Measurements from ENCODE around the gene IFFO2. TPM values are rescaled to one million over a fixed set of nuclear protein-coding genes. Genes with fewer than 3 reads are reported as not detected.
A peak's percentile ranks its signal among the peaks of the same experiment; 100 is the strongest.

IFFO2 gene
- total and polyA plus RNA-seq, 10 of the 15 experiments (the other 5 are each of a cell fraction or from before 2014, with no cell fraction given), result 1.2 to 18.4 (median 6.7) TPM

DNA sequence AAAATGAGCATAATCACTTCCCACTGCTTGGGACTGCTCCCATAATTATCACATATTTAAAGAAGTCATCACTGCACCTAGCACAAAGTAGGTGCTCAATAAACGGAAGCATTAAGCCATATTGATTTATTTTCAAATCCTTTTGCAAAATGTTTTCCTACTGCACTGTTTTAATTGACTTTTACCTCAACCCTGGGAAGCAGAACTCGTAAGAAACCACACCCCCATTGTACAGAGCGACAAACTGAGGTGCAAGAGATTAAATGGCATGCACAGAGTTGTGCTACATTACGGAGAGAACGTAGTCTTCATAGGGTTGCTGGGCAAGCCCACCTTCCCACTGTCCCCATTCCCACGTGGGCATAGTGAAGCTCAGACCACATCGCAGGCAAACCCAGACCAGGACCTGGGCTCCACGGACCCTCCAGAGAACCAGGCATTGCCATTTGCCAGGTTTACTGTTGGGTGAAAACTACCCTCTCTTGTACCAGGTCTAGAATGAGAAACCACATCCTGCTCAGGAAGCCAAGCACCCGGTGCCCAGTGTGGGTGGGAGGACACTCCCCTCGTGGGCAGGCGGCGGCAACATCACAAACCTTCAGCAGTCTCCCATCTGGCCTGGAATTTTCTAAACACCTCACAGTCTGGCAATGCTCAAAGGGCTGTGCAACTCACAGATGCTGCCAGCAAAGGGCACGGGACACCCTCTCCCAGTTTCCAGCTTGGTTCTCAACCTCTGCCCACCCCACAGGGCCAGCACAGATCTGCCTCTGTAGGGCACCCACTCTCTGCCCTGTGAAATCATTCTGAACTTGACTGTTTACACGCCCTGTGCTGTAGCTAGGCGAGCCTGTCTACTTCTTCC, 8.2 kb downstream of the IFFO2 start:
- DNase-seq (ENCODE audit: low read depth, low spot score) (no peak), FAIRE-seq (no peak), ATAC-seq (no peak)
- CTCF ChIA-PET, result interaction anchor here (0.8 to 11.6 kb wide), 4 partner anchors 21 to 64 kb away, joined by 3 to 117 read pairs (median 30); partner anchors contain the start of gene ALDH4A1
- intact Hi-C loops (cut with micrococcal nuclease; ENCODE audit: unreplicated experiment), result no loop called here
- in situ Hi-C loops (cut with MboI), result no loop called here
- Histone ChIP-seq H3K9me3 (replicated peaks; ENCODE audit: control insufficient read depth, insufficient read depth, low read length) (no peaks in the 10 kb centered on the region), H3K4me3 (no peak overlapping the region), H3K4me1 (ENCODE audit: control insufficient read depth, insufficient read depth, low read length) (peaks cover 64% of the 10 kb centered on the region), H2AFZ (ENCODE audit: control insufficient read depth, low read depth, low read length) (no peak overlapping the region), H3K79me2 (ENCODE audit: control insufficient read depth, insufficient read depth, low read length) (peaks cover 45% of the 10 kb centered on the region), H3K9ac (ENCODE audit: control insufficient read depth, insufficient read depth, low read length) (peak overlapping the region; percentile 4; the same call in 1 of the 2 replicates), H3K27ac (ENCODE audit: control insufficient read depth, insufficient read depth) (no peak overlapping the region), H3K4me2 (ENCODE audit: control insufficient read depth, insufficient read depth) (peak overlapping the region; percentile 98; the same call in 1 of the 2 replicates), H3K36me3 (ENCODE audit: control insufficient read depth in 2 of 2, insufficient read depth in 2 of 2, low read length in 1 of 2) (no peaks in the 10 kb centered on the region), H3K27me3 (replicated peaks in 1 of 2; ENCODE audit: control insufficient read depth in 2 of 2, insufficient read depth in 2 of 2, low read length in 1 of 2) (no peaks in the 10 kb centered on the region), H4K20me1 (ENCODE audit: control insufficient read depth, insufficient read depth) (no peaks in the 10 kb centered on the region)
- TF ChIP-seq RUNX3 (IDR thresholded peaks at IDR 0.05; ENCODE audit: low read length) (peak; percentile 41; the same call in 1 of the 2 replicates), RAD51 (IDR thresholded peaks at IDR 0.05) (no peak), ZNF384 (IDR thresholded peaks at IDR 0.05; ENCODE audit: borderline replicate concordance, low read depth, low read length) (no peak), SIX5 (IDR thresholded peaks at IDR 0.05; ENCODE audit: low read depth, low read length, severe bottlenecking) (no peak)
- TF ChIP-seq, protein P1, sequence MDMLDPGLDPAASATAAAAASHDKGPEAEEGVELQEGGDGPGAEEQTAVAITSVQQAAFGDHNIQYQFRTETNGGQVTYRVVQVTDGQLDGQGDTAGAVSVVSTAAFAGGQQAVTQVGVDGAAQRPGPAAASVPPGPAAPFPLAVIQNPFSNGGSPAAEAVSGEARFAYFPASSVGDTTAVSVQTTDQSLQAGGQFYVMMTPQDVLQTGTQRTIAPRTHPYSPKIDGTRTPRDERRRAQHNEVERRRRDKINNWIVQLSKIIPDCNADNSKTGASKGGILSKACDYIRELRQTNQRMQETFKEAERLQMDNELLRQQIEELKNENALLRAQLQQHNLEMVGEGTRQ (IDR thresholded peaks at IDR 0.05; ENCODE audit: borderline replicate concordance, low read depth, low read length), result no peak
- WGBS (ENCODE audit: insufficient coverage, insufficient replicate concordance, low lambda C conversion rate, missing lambda C conversion rate), result 51% methylated on average over 15 of the region's 15 CpGs
- no TSS peak for BruUV-seq (replicated peaks)
- POLR2A ChIA-PET, result interaction anchor here (1.4 kb wide), 1 partner anchor 33 kb away, joined by 3 read pairs; no protein-coding TSS in a partner anchor
- RAD21 ChIA-PET (ENCODE audit: unreplicated experiment), result no interaction called here
- SMC1A ChIA-PET (ENCODE audit: uncharacterized antibody, unreplicated experiment), result interaction anchor here (0.6 to 4.0 kb wide), 2 partner anchors 34 to 362 kb away, joined by 3 to 18 read pairs; no protein-coding TSS in a partner anchor

All from GM12878 (cell line).